Measurements from ENCODE around the gene SORBS2. TPM values are rescaled to one million over a fixed set of nuclear protein-coding genes. Genes with fewer than 3 reads are reported as not detected.

SORBS2 gene
- total RNA-seq, 1 experiment from 2014 or later = 44.5 TPM

DNA sequence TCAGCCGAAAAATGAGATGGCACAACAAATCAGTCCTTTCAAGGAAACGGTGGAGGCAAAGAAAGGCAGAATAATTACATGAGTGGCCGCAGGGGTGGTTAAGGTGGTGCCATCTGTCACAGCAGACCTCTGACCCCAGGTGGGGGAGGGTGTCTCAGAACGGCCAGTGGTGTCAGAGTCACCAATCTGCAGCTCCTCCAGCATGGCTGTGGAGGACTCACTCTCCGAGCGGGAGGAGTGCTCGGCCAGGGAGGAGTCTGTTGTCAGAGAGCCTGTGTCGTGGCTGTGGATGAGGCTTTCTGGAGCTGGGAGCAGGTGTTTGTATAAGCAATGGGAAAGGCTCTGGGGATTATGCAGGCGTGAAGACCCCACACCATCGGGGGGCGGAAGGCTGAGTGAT is 146.3 kb downstream of the SORBS2 start:
- Mint-ChIP-seq H3K36me3 (peaks cover 12% of the 10 kb centered on the region), H3K9me3 (peaks cover 6% of the 10 kb centered on the region; the same call in 1 of the 2 replicates), H3K4me1 (peaks cover 16% of the 10 kb centered on the region), H3K27me3 (ENCODE audit: low read depth) (no peaks in the 10 kb centered on the region), H3K4me3 (no peak overlapping the region), H3K27ac (peak overlapping the region; percentile 53; the same call in 1 of the 2 replicates)
- ATAC-seq (no peak), DNase-seq (ENCODE audit: low spot score) (no peak)
- ChIA-PET CTCF (interaction anchor here (1.5 kb wide), 1 partner anchor 25 kb away, joined by 6 read pairs; no protein-coding TSS in a partner anchor), POLR2A (no interaction called here)
- peak; percentile 95 for TF ChIP-seq ZNF263 (CRISPR knock-in tag; IDR thresholded peaks at IDR 0.05; ENCODE audit: low read depth)
- TF ChIP-seq, protein P1, sequence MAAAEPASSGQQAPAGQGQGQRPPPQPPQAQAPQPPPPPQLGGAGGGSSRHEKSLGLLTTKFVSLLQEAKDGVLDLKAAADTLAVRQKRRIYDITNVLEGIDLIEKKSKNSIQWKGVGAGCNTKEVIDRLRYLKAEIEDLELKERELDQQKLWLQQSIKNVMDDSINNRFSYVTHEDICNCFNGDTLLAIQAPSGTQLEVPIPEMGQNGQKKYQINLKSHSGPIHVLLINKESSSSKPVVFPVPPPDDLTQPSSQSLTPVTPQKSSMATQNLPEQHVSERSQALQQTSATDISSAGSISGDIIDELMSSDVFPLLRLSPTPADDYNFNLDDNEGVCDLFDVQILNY (CRISPR knock-in tag; IDR thresholded peaks at IDR 0.05) = no peak

DNA sequence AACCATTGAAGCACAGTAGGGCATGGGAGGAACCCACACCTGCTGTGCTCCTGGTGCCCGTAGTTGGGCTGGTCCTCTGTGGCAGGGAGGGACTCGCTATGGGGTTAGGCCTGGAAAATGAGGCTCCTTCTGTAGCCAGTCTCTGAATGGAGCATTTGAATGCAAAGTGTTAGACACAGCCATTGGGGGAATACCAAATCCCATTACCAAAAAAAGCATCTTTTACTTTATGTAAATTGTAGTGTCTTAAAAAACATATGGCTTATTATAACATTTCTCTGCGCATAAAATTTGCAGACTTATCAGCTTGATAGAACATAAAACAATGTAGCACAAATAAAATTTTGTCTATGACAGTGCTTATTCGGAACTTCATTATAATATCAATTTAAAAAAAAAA is 147.5 kb downstream of the SORBS2 start:
- Mint-ChIP-seq H3K36me3 (peaks cover 12% of the 10 kb centered on the region), H3K27ac (no peak overlapping the region), H3K4me3 (no peak overlapping the region), H3K4me1 (peaks cover 16% of the 10 kb centered on the region), H3K27me3 (ENCODE audit: low read depth) (no peaks in the 10 kb centered on the region), H3K9me3 (peaks cover 6% of the 10 kb centered on the region; the same call in 1 of the 2 replicates)
- ATAC-seq = no peak
- CTCF ChIA-PET = interaction anchor here (1.5 kb wide), 1 partner anchor 24 kb away, joined by 6 read pairs; no protein-coding TSS in a partner anchor
- TF ChIP-seq, protein P2, sequence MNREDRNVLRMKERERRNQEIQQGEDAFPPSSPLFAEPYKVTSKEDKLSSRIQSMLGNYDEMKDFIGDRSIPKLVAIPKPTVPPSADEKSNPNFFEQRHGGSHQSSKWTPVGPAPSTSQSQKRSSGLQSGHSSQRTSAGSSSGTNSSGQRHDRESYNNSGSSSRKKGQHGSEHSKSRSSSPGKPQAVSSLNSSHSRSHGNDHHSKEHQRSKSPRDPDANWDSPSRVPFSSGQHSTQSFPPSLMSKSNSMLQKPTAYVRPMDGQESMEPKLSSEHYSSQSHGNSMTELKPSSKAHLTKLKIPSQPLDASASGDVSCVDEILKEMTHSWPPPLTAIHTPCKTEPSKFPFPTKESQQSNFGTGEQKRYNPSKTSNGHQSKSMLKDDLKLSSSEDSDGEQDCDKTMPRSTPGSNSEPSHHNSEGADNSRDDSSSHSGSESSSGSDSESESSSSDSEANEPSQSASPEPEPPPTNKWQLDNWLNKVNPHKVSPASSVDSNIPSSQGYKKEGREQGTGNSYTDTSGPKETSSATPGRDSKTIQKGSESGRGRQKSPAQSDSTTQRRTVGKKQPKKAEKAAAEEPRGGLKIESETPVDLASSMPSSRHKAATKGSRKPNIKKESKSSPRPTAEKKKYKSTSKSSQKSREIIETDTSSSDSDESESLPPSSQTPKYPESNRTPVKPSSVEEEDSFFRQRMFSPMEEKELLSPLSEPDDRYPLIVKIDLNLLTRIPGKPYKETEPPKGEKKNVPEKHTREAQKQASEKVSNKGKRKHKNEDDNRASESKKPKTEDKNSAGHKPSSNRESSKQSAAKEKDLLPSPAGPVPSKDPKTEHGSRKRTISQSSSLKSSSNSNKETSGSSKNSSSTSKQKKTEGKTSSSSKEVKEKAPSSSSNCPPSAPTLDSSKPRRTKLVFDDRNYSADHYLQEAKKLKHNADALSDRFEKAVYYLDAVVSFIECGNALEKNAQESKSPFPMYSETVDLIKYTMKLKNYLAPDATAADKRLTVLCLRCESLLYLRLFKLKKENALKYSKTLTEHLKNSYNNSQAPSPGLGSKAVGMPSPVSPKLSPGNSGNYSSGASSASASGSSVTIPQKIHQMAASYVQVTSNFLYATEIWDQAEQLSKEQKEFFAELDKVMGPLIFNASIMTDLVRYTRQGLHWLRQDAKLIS (CRISPR knock-in tag; IDR thresholded peaks at IDR 0.05; ENCODE audit: borderline replicate concordance) = no peak
- no peak for TF ChIP-seq JAZF1 (CRISPR knock-in tag; IDR thresholded peaks at IDR 0.05)
- TF ChIP-seq CREM (CRISPR knock-in tag; IDR thresholded peaks at IDR 0.05) = no peak
- no peak for TF ChIP-seq TEAD1 (CRISPR knock-in tag; IDR thresholded peaks at IDR 0.05)
- no peak for TF ChIP-seq FOXK1 (CRISPR knock-in tag; IDR thresholded peaks at IDR 0.05)
- no peak for TF ChIP-seq PRRX2 (CRISPR knock-in tag; IDR thresholded peaks at IDR 0.05)
- TF ChIP-seq ZNF396 (CRISPR knock-in tag; IDR thresholded peaks at IDR 0.05; ENCODE audit: borderline replicate concordance) = no peak
- no peak for TF ChIP-seq JUN (CRISPR knock-in tag; IDR thresholded peaks at IDR 0.05)
- no peak for TF ChIP-seq ZNF423 (CRISPR knock-in tag; IDR thresholded peaks at IDR 0.05)
- no peak for TF ChIP-seq NFATC4 (CRISPR knock-in tag; IDR thresholded peaks at IDR 0.05)
- TF ChIP-seq, protein P3, sequence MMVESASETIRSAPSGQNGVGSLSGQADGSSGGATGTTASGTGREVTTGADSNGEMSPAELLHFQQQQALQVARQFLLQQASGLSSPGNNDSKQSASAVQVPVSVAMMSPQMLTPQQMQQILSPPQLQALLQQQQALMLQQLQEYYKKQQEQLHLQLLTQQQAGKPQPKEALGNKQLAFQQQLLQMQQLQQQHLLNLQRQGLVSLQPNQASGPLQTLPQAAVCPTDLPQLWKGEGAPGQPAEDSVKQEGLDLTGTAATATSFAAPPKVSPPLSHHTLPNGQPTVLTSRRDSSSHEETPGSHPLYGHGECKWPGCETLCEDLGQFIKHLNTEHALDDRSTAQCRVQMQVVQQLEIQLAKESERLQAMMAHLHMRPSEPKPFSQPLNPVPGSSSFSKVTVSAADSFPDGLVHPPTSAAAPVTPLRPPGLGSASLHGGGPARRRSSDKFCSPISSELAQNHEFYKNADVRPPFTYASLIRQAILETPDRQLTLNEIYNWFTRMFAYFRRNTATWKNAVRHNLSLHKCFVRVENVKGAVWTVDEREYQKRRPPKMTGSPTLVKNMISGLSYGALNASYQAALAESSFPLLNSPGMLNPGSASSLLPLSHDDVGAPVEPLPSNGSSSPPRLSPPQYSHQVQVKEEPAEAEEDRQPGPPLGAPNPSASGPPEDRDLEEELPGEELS (CRISPR knock-in tag; IDR thresholded peaks at IDR 0.05) = no peak
- TF ChIP-seq, protein P4, sequence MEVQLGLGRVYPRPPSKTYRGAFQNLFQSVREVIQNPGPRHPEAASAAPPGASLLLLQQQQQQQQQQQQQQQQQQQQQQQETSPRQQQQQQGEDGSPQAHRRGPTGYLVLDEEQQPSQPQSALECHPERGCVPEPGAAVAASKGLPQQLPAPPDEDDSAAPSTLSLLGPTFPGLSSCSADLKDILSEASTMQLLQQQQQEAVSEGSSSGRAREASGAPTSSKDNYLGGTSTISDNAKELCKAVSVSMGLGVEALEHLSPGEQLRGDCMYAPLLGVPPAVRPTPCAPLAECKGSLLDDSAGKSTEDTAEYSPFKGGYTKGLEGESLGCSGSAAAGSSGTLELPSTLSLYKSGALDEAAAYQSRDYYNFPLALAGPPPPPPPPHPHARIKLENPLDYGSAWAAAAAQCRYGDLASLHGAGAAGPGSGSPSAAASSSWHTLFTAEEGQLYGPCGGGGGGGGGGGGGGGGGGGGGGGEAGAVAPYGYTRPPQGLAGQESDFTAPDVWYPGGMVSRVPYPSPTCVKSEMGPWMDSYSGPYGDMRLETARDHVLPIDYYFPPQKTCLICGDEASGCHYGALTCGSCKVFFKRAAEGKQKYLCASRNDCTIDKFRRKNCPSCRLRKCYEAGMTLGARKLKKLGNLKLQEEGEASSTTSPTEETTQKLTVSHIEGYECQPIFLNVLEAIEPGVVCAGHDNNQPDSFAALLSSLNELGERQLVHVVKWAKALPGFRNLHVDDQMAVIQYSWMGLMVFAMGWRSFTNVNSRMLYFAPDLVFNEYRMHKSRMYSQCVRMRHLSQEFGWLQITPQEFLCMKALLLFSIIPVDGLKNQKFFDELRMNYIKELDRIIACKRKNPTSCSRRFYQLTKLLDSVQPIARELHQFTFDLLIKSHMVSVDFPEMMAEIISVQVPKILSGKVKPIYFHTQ (CRISPR knock-in tag; IDR thresholded peaks at IDR 0.05) = no peak
- no peak for TF ChIP-seq ETV6 (CRISPR knock-in tag; IDR thresholded peaks at IDR 0.05)
- no peak for TF ChIP-seq TP53 (CRISPR knock-in tag; IDR thresholded peaks at IDR 0.05)
- TF ChIP-seq GABPB1 (CRISPR knock-in tag; IDR thresholded peaks at IDR 0.05) = no peak
- no peak for TF ChIP-seq IRF2 (CRISPR knock-in tag; IDR thresholded peaks at IDR 0.05; ENCODE audit: borderline replicate concordance, low read depth)
- TF ChIP-seq, protein P5, sequence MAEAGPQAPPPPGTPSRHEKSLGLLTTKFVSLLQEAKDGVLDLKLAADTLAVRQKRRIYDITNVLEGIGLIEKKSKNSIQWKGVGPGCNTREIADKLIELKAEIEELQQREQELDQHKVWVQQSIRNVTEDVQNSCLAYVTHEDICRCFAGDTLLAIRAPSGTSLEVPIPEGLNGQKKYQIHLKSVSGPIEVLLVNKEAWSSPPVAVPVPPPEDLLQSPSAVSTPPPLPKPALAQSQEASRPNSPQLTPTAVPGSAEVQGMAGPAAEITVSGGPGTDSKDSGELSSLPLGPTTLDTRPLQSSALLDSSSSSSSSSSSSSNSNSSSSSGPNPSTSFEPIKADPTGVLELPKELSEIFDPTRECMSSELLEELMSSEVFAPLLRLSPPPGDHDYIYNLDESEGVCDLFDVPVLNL (CRISPR knock-in tag; IDR thresholded peaks at IDR 0.05; ENCODE audit: borderline replicate concordance, low read depth) = no peak
- TF ChIP-seq SMAD4 (CRISPR knock-in tag; IDR thresholded peaks at IDR 0.05) = no peak
- TF ChIP-seq FOXJ3 (CRISPR knock-in tag; IDR thresholded peaks at IDR 0.05; ENCODE audit: borderline replicate concordance) = no peak
- TF ChIP-seq RORB (CRISPR knock-in tag; IDR thresholded peaks at IDR 0.05) = no peak
- DNase-seq (ENCODE audit: low spot score) = no peak
- POLR2A ChIA-PET = no interaction called here

Data from WTC11 (cell line).